Ovary (tissue), 9 donors: ENCODE data around the gene MAPK8IP3. TPM values are rescaled to one million over a fixed set of nuclear protein-coding genes. Genes with fewer than 3 reads are reported as not detected.
A peak's percentile ranks its signal among the peaks of the same experiment; 100 is the strongest.

Experiments
- DNase-seq, 5 donors: peaks; one replicate each; pipeline ENCODE4 v3.0.0-alpha.2; 2019 to 2020
- H3K27ac ChIP-seq, 2 donors: fragments of 200-600 bp; one replicate each; pipeline versions ENCODE4 v1.5.1 to v1.8.0; 2019 to 2022
- H3K27me3 ChIP-seq: fragments of 200-600 bp; one replicate; pipeline ENCODE4 v1.8.0; 2022
- H3K36me3 ChIP-seq: fragments of 200-600 bp; sonication (generic); one replicate; pipeline ENCODE4 v1.5.1; 2019
- H3K4me1 ChIP-seq: one replicate; pipeline ENCODE4 v1.8.1; 2013; ENCODE audit warnings: mild to moderate bottlenecking, moderate library complexity; ENCODE audit not compliant: insufficient read depth
- H3K4me3 ChIP-seq: fragments of 200-600 bp; sonication (generic); one replicate; pipeline ENCODE4 v1.5.1; 2017
- H3K9me3 ChIP-seq, 2 donors: fragments of 200-600 bp in 1 of 2; sonication (generic) in 1 of 2; one replicate each; pipeline versions ENCODE4 v1.5.1 to v1.8.1; 2013 to 2019; ENCODE audit warnings: mild to moderate bottlenecking in 1 of 2, moderate library complexity in 1 of 2
- EP300 ChIP-seq: sonication (generic); formaldehyde crosslinking; IDR thresholded peaks from one replicate; pipeline ENCODE4 v1.6.1; 2017; ENCODE audit warnings: antibody characterized with exemption
- POLR2A ChIP-seq: fragments of 450-650 bp; IDR thresholded peaks from one replicate; pipeline ENCODE4 v1.6.1; 2017; ENCODE audit warnings: antibody characterized with exemption, mild to moderate bottlenecking, moderate library complexity
- WGBS, 3 donors: extraction: QIAGEN DNeasy Blood & Tissue Kit in 1 of 3; methylation state at CpG; one replicate each; pipeline versions ENCODE4 v1.1.5 to v1.1.7; 2013 to 2017; 5-methylcytosine and 5-hydroxymethylcytosine counted together
- intact Hi-C, 4 donors: fragments of 100-400 bp; cut with DNase I; formaldehyde crosslinking; loops; one replicate each; pipeline versions ENCODE4 v1.11.0 to v1.15.1; 2022 to 2023
- polyA plus RNA-seq, 2 donors: library from polyadenylated mRNA; stranded (reverse); fragments of 200-250 nt in 1 of 2; fragments of 350-450 nt in 1 of 2; fragmentation: Illumina TruSeq in 1 of 2; extraction: RNeasy Lipid Tissue Mini Kit (QIAGEN cat#74804) in 1 of 2; gene quantifications; one replicate each; pipeline ENCODE4 v1.2.3, GENCODE V29; 2013 to 2014
- total RNA-seq, 7 donors: library from RNA; depleted of rRNA in 2 of 7; stranded (reverse); fragments of >200 nt in 2 of 7; fragmentation: NEBNext Ultra II Directional in 3 of 7; extraction: Animal tissue kit (Norgen Biotek cat#: 25700) in 3 of 7; gene quantifications; one replicate each; pipeline versions ENCODE4 v1.1.0 to v1.2.4, GENCODE V29; 2016 to 2023
- TF ChIP-seq, protein P1 (sequence below), 3 donors: fragments of 450-650 bp in 2 of 3; fragments of 200-600 bp in 1 of 3; IDR thresholded peaks; one replicate each; pipeline versions ENCODE4 v1.5.1 to v1.8.0; 2016 to 2022; ENCODE audit warnings: antibody characterized with exemption in 3 of 3, mild to moderate bottlenecking in 1 of 3
- donor health status: DM: no; HTN: no; CAD: no; lungs with moderate emphysema.
- donor health status: DM: no; HTN: no; CAD: no.
- donor health status: Bipolar disorder and iron deficiency.
- donor health status: DM: yes; HTN: yes; CAD: no.
- donor health status: DM: no; HTN: no; CAD: no.
- donor health status: DM: yes; HTN: yes; CAD: no.

The MAPK8IP3 gene
- total and polyA plus RNA-seq, 9 donors = 7.0 to 117 (median 72.3) TPM

DNA sequence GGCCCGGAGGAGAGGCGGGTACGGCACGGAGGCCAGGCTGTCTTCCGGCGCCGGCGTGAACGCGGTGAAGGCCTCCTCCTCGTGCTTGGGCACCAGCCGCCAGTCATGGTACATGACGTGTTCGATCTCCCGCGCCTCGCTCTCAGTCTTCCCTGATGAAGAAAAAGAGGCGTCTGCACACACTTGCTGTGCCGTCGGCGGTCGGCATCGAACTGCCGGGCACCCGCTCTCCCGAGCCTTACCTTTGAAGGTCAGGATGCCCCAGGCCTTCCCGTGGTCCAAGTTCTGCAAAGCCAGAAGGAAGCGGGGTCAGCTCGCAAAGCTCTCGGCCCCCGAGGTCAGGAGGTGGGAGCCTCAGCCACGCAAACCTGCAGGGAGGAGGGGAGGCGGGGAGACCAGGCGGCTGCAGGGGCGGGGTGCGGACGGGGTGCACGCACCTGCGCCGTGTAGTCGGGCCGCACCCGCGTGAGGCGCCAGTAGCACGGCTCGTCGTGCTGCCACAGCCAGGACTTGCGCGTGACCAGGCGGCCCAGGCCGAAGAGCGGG is 66.4 kb downstream of the MAPK8IP3 start, which contains the start of gene EME2:
TSS of gene EME2 (plus strand) at position 449 of the 546 bp plus-strand sequence. CDS start 418 bp downstream, outside the sequence.
- intact Hi-C loops = no loop called here
- TF ChIP-seq, protein P1, sequence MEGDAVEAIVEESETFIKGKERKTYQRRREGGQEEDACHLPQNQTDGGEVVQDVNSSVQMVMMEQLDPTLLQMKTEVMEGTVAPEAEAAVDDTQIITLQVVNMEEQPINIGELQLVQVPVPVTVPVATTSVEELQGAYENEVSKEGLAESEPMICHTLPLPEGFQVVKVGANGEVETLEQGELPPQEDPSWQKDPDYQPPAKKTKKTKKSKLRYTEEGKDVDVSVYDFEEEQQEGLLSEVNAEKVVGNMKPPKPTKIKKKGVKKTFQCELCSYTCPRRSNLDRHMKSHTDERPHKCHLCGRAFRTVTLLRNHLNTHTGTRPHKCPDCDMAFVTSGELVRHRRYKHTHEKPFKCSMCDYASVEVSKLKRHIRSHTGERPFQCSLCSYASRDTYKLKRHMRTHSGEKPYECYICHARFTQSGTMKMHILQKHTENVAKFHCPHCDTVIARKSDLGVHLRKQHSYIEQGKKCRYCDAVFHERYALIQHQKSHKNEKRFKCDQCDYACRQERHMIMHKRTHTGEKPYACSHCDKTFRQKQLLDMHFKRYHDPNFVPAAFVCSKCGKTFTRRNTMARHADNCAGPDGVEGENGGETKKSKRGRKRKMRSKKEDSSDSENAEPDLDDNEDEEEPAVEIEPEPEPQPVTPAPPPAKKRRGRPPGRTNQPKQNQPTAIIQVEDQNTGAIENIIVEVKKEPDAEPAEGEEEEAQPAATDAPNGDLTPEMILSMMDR (IDR thresholded peaks at IDR 0.05) = no peak
- TF ChIP-seq POLR2A (no peak), EP300 (no peak)
- no peaks in the 10 kb centered on the region for H3K27me3 ChIP-seq
- H3K4me1 ChIP-seq = peaks cover 17% of the 10 kb centered on the region
- H3K9me3 ChIP-seq = no peaks in the 10 kb centered on the region
- H3K4me3 ChIP-seq = peak within 1 kb of the TSS; percentile 92
- peak within 1 kb of the TSS; percentile 57 to 77 for H3K27ac ChIP-seq
- no peak for DNase-seq
- WGBS, 3 donors = 1% methylated on average over 49 to 53 of the region's 53 CpGs
- no peaks in the 10 kb centered on the region for H3K36me3 ChIP-seq

- intact Hi-C loops = no loop called here
- Histone ChIP-seq H3K4me1 (peaks cover 17% of the 10 kb centered on the region), H3K36me3 (no peaks in the 10 kb centered on the region), H3K9me3 (no peaks in the 10 kb centered on the region), H3K27ac (peak within 1 kb of the TSS; percentile 57 to 77), H3K27me3 (no peaks in the 10 kb centered on the region), H3K4me3 (peak within 1 kb of the TSS; percentile 92)
- DNase-seq = peak; percentile 76 to 90 (median 84)
- 0 to 1% (median 0%) methylated on average over 52 to 108 of the region's 108 CpGs for WGBS, 3 donors
- TF ChIP-seq EP300 (no peak), POLR2A (peak; percentile 30)
- TF ChIP-seq, protein P1 (IDR thresholded peaks at IDR 0.05) = peak; percentile 16 to 62 (median 46)
Observed at GRCh38 chr16:1772908-1773702, 67.1 kb downstream of the MAPK8IP3 start, which contains the start of gene MRPS34. MRPS34 (minus strand) TSS chr16:1773134; CDS start chr16:1773119, 15 bp downstream.

- H3K4me1 ChIP-seq = peaks cover 17% of the 10 kb centered on the region
- no peaks in the 10 kb centered on the region for H3K9me3 ChIP-seq
- peak overlapping the region; percentile 57 to 77 for H3K27ac ChIP-seq
- 12 to 16% (median 12%) methylated on average over 25 to 45 of the region's 45 CpGs for WGBS, 3 donors
- H3K27me3 ChIP-seq = no peaks in the 10 kb centered on the region
- DNase-seq = no peak
- intact Hi-C loops = no loop called here
- H3K36me3 ChIP-seq = no peaks in the 10 kb centered on the region
- H3K4me3 ChIP-seq = peak overlapping the region; percentile 92
- TF ChIP-seq, protein P1 (IDR thresholded peaks at IDR 0.05) = no peak
- TF ChIP-seq EP300 (no peak), POLR2A (no peak)
Observed at GRCh38 chr16:1773703-1774447, 67.9 kb downstream of the MAPK8IP3 start.

- no peaks in the 10 kb centered on the region for H3K9me3 ChIP-seq
- TF ChIP-seq EP300 (no peak), POLR2A (no peak)
- TF ChIP-seq, protein P1 (IDR thresholded peaks at IDR 0.05) = no peak
- no peak for DNase-seq
- peaks cover 17% of the 10 kb centered on the region for H3K4me1 ChIP-seq
- H3K27me3 ChIP-seq = no peaks in the 10 kb centered on the region
- intact Hi-C loops = no loop called here
- no peak overlapping the region for H3K27ac ChIP-seq
- H3K36me3 ChIP-seq = no peaks in the 10 kb centered on the region
- H3K4me3 ChIP-seq = no peak overlapping the region
- WGBS, 3 donors = 80 to 88% (median 82%) methylated on average over 7 of the region's 7 CpGs
Observed at GRCh38 chr16:1774448-1774780, 68.4 kb downstream of the MAPK8IP3 start.
